Kidney (tissue), 14 donors: ENCODE measurements around the gene PLAGL1. TPM values are rescaled to one million over a fixed set of nuclear protein-coding genes. Genes with fewer than 3 reads are reported as not detected.

Source experiments
- DNase-seq, 5 donors: peaks; one replicate each; pipeline ENCODE4 v3.0.0-alpha.2; 2013 to 2020
- FAIRE-seq: peaks from 2 replicates; lab custom pipeline; 2012; peaks lifted over from hg19 to GRCh38; lab: Jason Lieb, UNC
- H3K27ac ChIP-seq, 2 donors: one replicate each; pipeline ENCODE4 v1.7.0; 2013; ENCODE audit warnings: low read depth in 2 of 2, low read length in 2 of 2, inconsistent platforms in 1 of 2
- H3K27me3 ChIP-seq: one replicate; pipeline ENCODE4 v1.7.1; 2013; ENCODE audit warnings: low read length, inconsistent platforms; ENCODE audit not compliant: control insufficient read depth, insufficient read depth
- H3K36me3 ChIP-seq, 3 donors: one replicate each; pipeline versions ENCODE4 v1.7.0 to v1.7.1; 2013; ENCODE audit warnings: low read length in 3 of 3, control low read depth in 1 of 3, inconsistent platforms in 1 of 3; ENCODE audit not compliant: insufficient read depth in 3 of 3, control insufficient read depth in 2 of 3
- H3K4me1 ChIP-seq, 3 donors: one replicate each; pipeline versions ENCODE4 v1.7.0 to v1.7.1; 2013; ENCODE audit warnings: low read length in 3 of 3, inconsistent platforms in 1 of 3, low read depth in 1 of 3; ENCODE audit not compliant: control insufficient read depth in 2 of 3, insufficient read depth in 2 of 3
- H3K4me3 ChIP-seq, 3 donors: one replicate each; pipeline versions ENCODE4 v1.7.0 to v1.8.1; 2013; ENCODE audit warnings: low read length in 3 of 3, control low read depth in 1 of 3, inconsistent platforms in 1 of 3
- H3K9ac ChIP-seq, 3 donors: one replicate each; pipeline versions ENCODE4 v1.7.0 to v1.7.1; 2013; ENCODE audit warnings: low read length in 3 of 3, control low read depth in 1 of 3, inconsistent platforms in 1 of 3
- H3K9me3 ChIP-seq, 3 donors: one replicate each; pipeline versions ENCODE4 v1.7.0 to v1.7.1; 2013; ENCODE audit warnings: low read length in 3 of 3, control low read depth in 1 of 3, inconsistent platforms in 1 of 3; ENCODE audit not compliant: control insufficient read depth in 2 of 3, insufficient read depth in 1 of 3
- intact Hi-C: fragments of 100-400 bp; cut with DNase I; formaldehyde crosslinking; loops from one replicate; pipeline ENCODE4 v1.11.1; 2022
- polyA plus RNA-seq: library from polyadenylated mRNA; stranded (reverse); fragments of 350-450 nt; fragmentation: Illumina TruSeq; extraction: RNeasy Lipid Tissue Mini Kit (QIAGEN cat#74804); gene quantifications from one replicate; pipeline ENCODE4 v1.2.3, GENCODE V29; 2014; ENCODE audit warnings: low read depth, low replicate concordance; ENCODE audit not compliant: insufficient read depth
- total RNA-seq: library from RNA; stranded (reverse); fragmentation: NEBNext Ultra II Directional; extraction: Animal tissue kit (Norgen Biotek cat#: 25700); gene quantifications from one replicate; pipeline ENCODE4 v1.2.1, GENCODE V29; 2021
- TF ChIP-seq, protein P1 (sequence below): IDR thresholded peaks from 3 replicates; pipeline ENCODE4 v1.5.1; 2012; ENCODE audit warnings: mild to moderate bottlenecking, moderate library complexity, borderline replicate concordance; ENCODE audit not compliant: insufficient read depth; ENCODE audit errors: extremely low read depth
- donor health status: control.
- donor health status: control.
- donor health status: control.
- donor health status: control.
- donor health status: control.
- donor health status: DM: yes; HTN: yes; CAD: no.
- donor health status: Normal renal cell carcinoma (clear cell type).

Gene PLAGL1
- total and polyA plus RNA-seq, 2 donors from 2014 or later, result 7.1 to 23.6 TPM

DNA sequence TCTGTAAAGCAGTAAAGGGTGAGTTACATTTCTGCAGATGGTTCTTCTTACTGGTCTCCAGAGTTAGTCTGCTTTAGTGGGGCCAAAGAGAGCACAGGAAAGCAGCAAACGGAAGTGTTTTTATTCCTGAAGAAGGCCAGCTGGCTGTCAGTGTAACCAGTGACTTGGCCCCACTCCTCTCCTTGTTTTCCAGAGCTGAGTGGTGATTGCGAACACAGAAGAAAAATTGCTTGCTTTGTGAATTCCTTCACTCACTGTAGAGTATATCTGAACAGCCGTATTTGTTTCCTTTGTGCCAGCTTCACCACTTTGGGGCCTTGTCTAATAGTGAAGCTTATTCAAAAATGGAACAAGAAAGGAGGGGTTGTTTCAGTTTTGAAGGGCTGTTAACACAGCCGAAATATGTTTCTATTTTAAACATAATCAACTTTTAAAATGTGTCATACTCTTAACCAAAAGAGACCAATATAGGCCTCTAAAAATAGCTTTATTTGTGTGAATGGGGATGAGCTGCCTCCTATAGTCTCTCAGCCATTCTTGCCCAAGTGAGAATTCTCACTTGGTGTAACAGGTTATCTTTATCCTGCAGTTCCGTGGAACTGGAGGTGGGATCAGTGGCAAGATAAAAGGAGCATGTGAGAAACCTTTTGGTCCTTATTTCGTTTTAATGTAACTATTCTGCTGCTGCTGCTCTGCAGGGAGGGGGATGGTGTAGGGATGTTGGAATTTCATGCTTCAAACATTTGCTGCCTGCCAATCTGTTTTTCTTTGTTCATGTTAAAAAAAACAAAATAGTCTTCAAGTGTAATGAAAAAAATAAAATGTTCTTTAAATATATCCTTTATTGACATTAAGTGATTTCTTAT lies 105.9 kb downstream of the PLAGL1 start:
- DNase-seq, result peak in 4 of 5 donors; percentile 64 to 96 (median 84)
- TF ChIP-seq, protein P1, sequence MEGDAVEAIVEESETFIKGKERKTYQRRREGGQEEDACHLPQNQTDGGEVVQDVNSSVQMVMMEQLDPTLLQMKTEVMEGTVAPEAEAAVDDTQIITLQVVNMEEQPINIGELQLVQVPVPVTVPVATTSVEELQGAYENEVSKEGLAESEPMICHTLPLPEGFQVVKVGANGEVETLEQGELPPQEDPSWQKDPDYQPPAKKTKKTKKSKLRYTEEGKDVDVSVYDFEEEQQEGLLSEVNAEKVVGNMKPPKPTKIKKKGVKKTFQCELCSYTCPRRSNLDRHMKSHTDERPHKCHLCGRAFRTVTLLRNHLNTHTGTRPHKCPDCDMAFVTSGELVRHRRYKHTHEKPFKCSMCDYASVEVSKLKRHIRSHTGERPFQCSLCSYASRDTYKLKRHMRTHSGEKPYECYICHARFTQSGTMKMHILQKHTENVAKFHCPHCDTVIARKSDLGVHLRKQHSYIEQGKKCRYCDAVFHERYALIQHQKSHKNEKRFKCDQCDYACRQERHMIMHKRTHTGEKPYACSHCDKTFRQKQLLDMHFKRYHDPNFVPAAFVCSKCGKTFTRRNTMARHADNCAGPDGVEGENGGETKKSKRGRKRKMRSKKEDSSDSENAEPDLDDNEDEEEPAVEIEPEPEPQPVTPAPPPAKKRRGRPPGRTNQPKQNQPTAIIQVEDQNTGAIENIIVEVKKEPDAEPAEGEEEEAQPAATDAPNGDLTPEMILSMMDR, result no peak
- Histone ChIP-seq H3K27ac (peak overlapping the region in 1 of 2 donors; percentile 14), H3K36me3 (no peaks in the 10 kb centered on the region), H3K9me3 (no peaks in the 10 kb centered on the region), H3K4me1 (peaks cover 0 to 3% (median 0%) of the 10 kb centered on the region in 3 donors), H3K9ac (no peak overlapping the region), H3K27me3 (no peaks in the 10 kb centered on the region), H3K4me3 (no peak overlapping the region)
- intact Hi-C loops, result no loop called here
- no peak for FAIRE-seq

DNA sequence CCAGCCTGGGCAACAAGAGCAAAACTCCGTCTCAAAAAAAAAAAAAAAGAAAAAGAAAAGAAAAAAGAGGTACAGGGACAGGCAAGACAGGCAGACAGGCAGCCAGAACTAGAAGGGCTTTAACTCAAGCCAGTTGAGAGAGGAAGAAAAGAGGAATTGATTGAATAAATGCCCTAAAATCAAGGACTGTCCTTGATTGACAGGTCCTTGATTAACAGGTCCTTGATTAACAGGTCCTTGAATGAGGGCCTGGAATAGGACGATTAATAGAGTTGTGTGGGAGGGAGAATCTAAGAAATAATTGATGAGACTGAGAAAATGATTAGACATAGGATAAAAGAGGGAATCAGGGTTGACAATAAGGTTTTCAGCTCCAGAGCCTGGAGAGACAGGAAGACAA lies 107.7 kb downstream of the PLAGL1 start:
- TF ChIP-seq, protein P1, result no peak
- no peaks in the 10 kb centered on the region for H3K36me3 ChIP-seq
- no peaks in the 10 kb centered on the region for H3K9me3 ChIP-seq
- H3K27me3 ChIP-seq, result no peaks in the 10 kb centered on the region
- H3K9ac ChIP-seq, result no peak overlapping the region
- FAIRE-seq, result no peak
- no peak overlapping the region for H3K27ac ChIP-seq
- H3K4me1 ChIP-seq, result peaks cover 0 to 3% (median 0%) of the 10 kb centered on the region in 3 donors
- DNase-seq, result no peak
- H3K4me3 ChIP-seq, result no peak overlapping the region
- intact Hi-C loops, result no loop called here

DNA sequence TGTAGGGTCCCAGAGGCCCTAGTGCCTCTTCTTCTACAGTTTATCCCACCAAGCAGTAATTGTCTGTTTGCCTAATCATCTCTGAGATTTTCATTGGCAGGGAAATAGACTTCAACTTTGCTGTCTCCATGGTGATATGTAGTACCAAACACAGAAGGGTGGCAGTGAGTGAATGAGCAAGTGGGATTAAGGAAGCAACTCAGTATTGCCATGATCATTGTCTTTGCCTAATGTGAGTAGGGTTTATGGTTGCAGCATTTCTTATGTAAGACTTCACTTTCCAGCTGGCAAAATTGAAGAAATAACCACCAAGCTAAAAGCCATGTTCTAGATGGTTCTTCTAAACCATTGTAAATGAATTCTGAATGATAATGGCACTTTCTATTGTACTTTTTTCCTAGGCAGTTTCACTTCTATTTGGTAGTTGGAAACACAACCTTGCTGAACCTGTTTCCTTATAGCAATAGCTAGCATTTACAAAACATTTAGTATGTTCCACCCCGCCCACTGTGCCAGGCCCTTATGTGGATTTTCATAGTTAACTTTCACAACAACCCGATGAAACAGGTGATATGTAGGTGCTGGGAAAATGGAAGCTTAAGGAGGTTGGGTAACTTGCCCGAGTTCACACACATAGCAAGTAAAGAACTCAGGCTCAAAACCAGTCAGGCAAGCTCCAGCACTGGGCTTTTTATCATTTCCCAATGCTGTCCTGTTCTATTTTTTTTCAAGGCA lies 111.8 kb downstream of the PLAGL1 start:
- Histone ChIP-seq H3K27me3 (no peaks in the 10 kb centered on the region), H3K9ac (no peak overlapping the region), H3K36me3 (no peaks in the 10 kb centered on the region), H3K27ac (no peak overlapping the region), H3K4me1 (no peaks in the 10 kb centered on the region), H3K9me3 (no peaks in the 10 kb centered on the region), H3K4me3 (no peak overlapping the region)
- no peak for FAIRE-seq
- intact Hi-C loops, result no loop called here
- no peak for DNase-seq
- TF ChIP-seq, protein P1, result no peak
